ENCODE data around the gene ZDHHC8. TPM values are rescaled to one million over a fixed set of nuclear protein-coding genes. Genes with fewer than 3 reads are reported as not detected.

Gene ZDHHC8
- total RNA-seq, 1 experiment from 2014 or later: 78.4 TPM

GRCh38 chr22:20084547-20085413, 46.8 kb upstream of the ZDHHC8 start:
- Mint-ChIP-seq H3K9me3 (ENCODE audit: low read depth, unreplicated experiment) (no peaks in the 10 kb centered on the region), H3K4me1 (ENCODE audit: low read depth, unreplicated experiment) (peaks cover 36% of the 10 kb centered on the region), H3K4me3 (ENCODE audit: low read depth, unreplicated experiment) (peak overlapping the region; percentile 4), H3K36me3 (ENCODE audit: insufficient read depth, unreplicated experiment) (peaks cover 77% of the 10 kb centered on the region), H3K27me3 (ENCODE audit: unreplicated experiment) (no peaks in the 10 kb centered on the region), H3K27ac (ENCODE audit: unreplicated experiment) (peak overlapping the region; percentile 34)
- BruUV-seq (replicated peaks): no TSS peak
- TF ChIP-seq CTCF (IDR thresholded peaks at IDR 0.05; ENCODE audit: unreplicated experiment): peak; percentile 50
- peak; percentile 20 for DNase-seq
- CTCF ChIA-PET: no interaction called here
- intact Hi-C loops (cut with micrococcal nuclease; ENCODE audit: unreplicated experiment): no loop called here

GRCh38 chr22:20085651-20086050, 46.0 kb upstream of the ZDHHC8 start:
- BruUV-seq (replicated peaks): no TSS peak
- no peak for TF ChIP-seq CTCF (IDR thresholded peaks at IDR 0.05; ENCODE audit: unreplicated experiment)
- intact Hi-C loops (cut with micrococcal nuclease; ENCODE audit: unreplicated experiment): no loop called here
- Mint-ChIP-seq H3K36me3 (ENCODE audit: insufficient read depth, unreplicated experiment) (peaks cover 79% of the 10 kb centered on the region), H3K9me3 (ENCODE audit: low read depth, unreplicated experiment) (no peaks in the 10 kb centered on the region), H3K27ac (ENCODE audit: unreplicated experiment) (no peak overlapping the region), H3K4me3 (ENCODE audit: low read depth, unreplicated experiment) (no peak overlapping the region), H3K4me1 (ENCODE audit: low read depth, unreplicated experiment) (peaks cover 36% of the 10 kb centered on the region), H3K27me3 (ENCODE audit: unreplicated experiment) (no peaks in the 10 kb centered on the region)
- CTCF ChIA-PET: no interaction called here
- DNase-seq: no peak

- no peak for DNase-seq
- Mint-ChIP-seq H3K27me3 (ENCODE audit: unreplicated experiment) (no peaks in the 10 kb centered on the region), H3K4me3 (ENCODE audit: low read depth, unreplicated experiment) (no peak overlapping the region), H3K9me3 (ENCODE audit: low read depth, unreplicated experiment) (no peaks in the 10 kb centered on the region), H3K4me1 (ENCODE audit: low read depth, unreplicated experiment) (peaks cover 36% of the 10 kb centered on the region), H3K27ac (ENCODE audit: unreplicated experiment) (no peak overlapping the region), H3K36me3 (ENCODE audit: insufficient read depth, unreplicated experiment) (peaks cover 79% of the 10 kb centered on the region)
- CTCF ChIA-PET: interaction anchor here (0.6 kb wide), 1 partner anchor 128 kb away, joined by 3 read pairs; no protein-coding TSS in a partner anchor
- BruUV-seq (replicated peaks): no TSS peak
- intact Hi-C loops (cut with micrococcal nuclease; ENCODE audit: unreplicated experiment): no loop called here
- no peak for TF ChIP-seq CTCF (IDR thresholded peaks at IDR 0.05; ENCODE audit: unreplicated experiment)
These were observed 45.5 kb upstream of the ZDHHC8 start for GRCh38 chr22:20086101-20086599.

- Mint-ChIP-seq H3K9me3 (ENCODE audit: low read depth, unreplicated experiment) (no peaks in the 10 kb centered on the region), H3K27ac (ENCODE audit: unreplicated experiment) (no peak overlapping the region), H3K4me3 (ENCODE audit: low read depth, unreplicated experiment) (no peak overlapping the region), H3K27me3 (ENCODE audit: unreplicated experiment) (no peaks in the 10 kb centered on the region), H3K36me3 (ENCODE audit: insufficient read depth, unreplicated experiment) (peaks cover 79% of the 10 kb centered on the region), H3K4me1 (ENCODE audit: low read depth, unreplicated experiment) (peaks cover 30% of the 10 kb centered on the region)
- intact Hi-C loops (cut with micrococcal nuclease; ENCODE audit: unreplicated experiment): no loop called here
- no peak for DNase-seq
- no peak for TF ChIP-seq CTCF (IDR thresholded peaks at IDR 0.05; ENCODE audit: unreplicated experiment)
- CTCF ChIA-PET: interaction anchor here (0.6 kb wide), 1 partner anchor 128 kb away, joined by 3 read pairs; no protein-coding TSS in a partner anchor
- no TSS peak for BruUV-seq (replicated peaks)
These were observed 44.8 kb upstream of the ZDHHC8 start for GRCh38 chr22:20086763-20087162.
